Loucy (cell line): ENCODE measurements around the gene RNF103.
"Not testable (repeated sequence)": the region's sequence is repeated elsewhere in the genome, so short reads cannot be mapped to it uniquely, and the experiment has no call there.

Experiments used
- H2AFZ ChIP-seq: fragments of 200-600 bp; sonication (generic); 2 replicates; pipeline ENCODE4 v1.6.0; 2016; ENCODE audit warnings: antibody characterized with exemption, mild to moderate bottlenecking, low read length, moderate library complexity
- H3F3A ChIP-seq: fragments of 200-600 bp; 2 replicates; pipeline ENCODE4 v1.6.0; 2016; ENCODE audit warnings: antibody characterized with exemption, low read depth, mild to moderate bottlenecking
- H3K27me3 ChIP-seq: fragments of 200-600 bp; sonication (generic); 2 replicates; pipeline ENCODE4 v1.6.1; 2014; ENCODE audit warnings: low read length, mild to moderate bottlenecking; ENCODE audit not compliant: insufficient read depth, poor library complexity, severe bottlenecking
- H3K36me3 ChIP-seq: fragments of 200-600 bp; sonication (generic); 2 replicates; pipeline ENCODE4 v1.6.1; 2016; ENCODE audit warnings: low read length; ENCODE audit not compliant: insufficient read depth
- H3K4me1 ChIP-seq: fragments of 200-600 bp; sonication (generic); 2 replicates; pipeline ENCODE4 v1.5.1; 2014; ENCODE audit warnings: low read length, mild to moderate bottlenecking; ENCODE audit not compliant: insufficient read depth, poor library complexity, severe bottlenecking
- H3K4me2 ChIP-seq: fragments of 200-600 bp; sonication (generic); 2 replicates; pipeline ENCODE4 v1.6.0; 2014; ENCODE audit warnings: antibody characterized with exemption, low read length, low read depth, mild to moderate bottlenecking; ENCODE audit not compliant: poor library complexity, severe bottlenecking
- H3K4me3 ChIP-seq: fragments of 200-600 bp; sonication (generic); 2 replicates; pipeline ENCODE4 v1.5.1; 2014; ENCODE audit warnings: low read length, mild to moderate bottlenecking, mixed read lengths; ENCODE audit not compliant: poor library complexity, severe bottlenecking
- H3K79me2 ChIP-seq: fragments of 200-600 bp; sonication (generic); 2 replicates; pipeline ENCODE4 v1.6.1; 2014; ENCODE audit warnings: low read length; ENCODE audit not compliant: insufficient read depth
- H3K9ac ChIP-seq: fragments of 200-600 bp; sonication (generic); 2 replicates; pipeline ENCODE4 v1.6.0; 2014; ENCODE audit warnings: mild to moderate bottlenecking, low read depth, low read length, moderate library complexity; ENCODE audit not compliant: poor library complexity, severe bottlenecking
- H3K9me2 ChIP-seq: fragments of 200-600 bp; sonication (generic); replicated peaks from 2 replicates; pipeline ENCODE4 v1.6.1; 2016; ENCODE audit warnings: low read depth, low read length, mixed read lengths
- H3K9me3 ChIP-seq: fragments of 200-600 bp; sonication (generic); 2 replicates; pipeline ENCODE4 v1.6.1; 2014; ENCODE audit warnings: mild to moderate bottlenecking, antibody characterized with exemption, low read length, low read depth; ENCODE audit not compliant: insufficient read depth
- H4K20me1 ChIP-seq: fragments of 200-600 bp; sonication (generic); 2 replicates; pipeline ENCODE4 v1.6.0; 2014; ENCODE audit warnings: antibody characterized with exemption, low read length, mild to moderate bottlenecking; ENCODE audit not compliant: insufficient read depth, poor library complexity, severe bottlenecking
- EZH2phosphoT487 ChIP-seq: fragments of 200-600 bp; IDR thresholded peaks from 2 replicates; pipeline ENCODE4 v1.6.1; 2018; ENCODE audit warnings: antibody characterized with exemption, mild to moderate bottlenecking, moderate library complexity, borderline replicate concordance
- TF ChIP-seq, protein P1 (sequence below): fragments of 200-600 bp; sonication (generic); conservative IDR thresholded peaks from 2 replicates; pipeline ENCODE4 v1.5.1; 2014; ENCODE audit warnings: mild to moderate bottlenecking, antibody characterized with exemption, low read length

The RNF103 gene

DNA sequence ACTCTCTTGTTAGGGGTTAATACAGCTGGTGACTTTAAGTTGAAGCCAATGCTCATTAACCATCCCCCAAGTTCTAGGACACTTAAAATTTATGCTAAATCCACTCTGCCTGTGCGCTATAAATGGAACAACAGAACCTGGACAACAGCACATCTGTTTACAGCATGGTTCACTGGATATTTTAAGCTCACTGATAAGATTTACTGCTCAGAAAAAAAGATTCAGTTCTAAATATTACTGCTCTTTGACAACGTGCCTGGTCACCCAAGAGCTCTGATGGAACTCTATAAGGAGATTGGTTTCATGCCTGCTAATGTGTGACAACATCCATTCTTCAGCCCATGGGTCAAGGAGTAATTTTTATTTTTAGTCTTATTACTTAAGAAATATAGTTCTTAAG, 27.5 kb downstream of the RNF103 start:
- Histone ChIP-seq H3K9ac (no peak overlapping the region), H3K4me1 (no peaks in the 10 kb centered on the region), H3K9me2 (no peaks in the 10 kb centered on the region), H3F3A (no peaks in the 10 kb centered on the region), H3K4me2 (no peak overlapping the region), H3K36me3 (no peaks in the 10 kb centered on the region), H3K27me3 (no peaks in the 10 kb centered on the region), H4K20me1 (no peaks in the 10 kb centered on the region), H2AFZ (no peak overlapping the region), H3K9me3 (no peaks in the 10 kb centered on the region), H3K79me2 (no peaks in the 10 kb centered on the region), H3K4me3 (no peak overlapping the region)
- TF ChIP-seq, protein P1, sequence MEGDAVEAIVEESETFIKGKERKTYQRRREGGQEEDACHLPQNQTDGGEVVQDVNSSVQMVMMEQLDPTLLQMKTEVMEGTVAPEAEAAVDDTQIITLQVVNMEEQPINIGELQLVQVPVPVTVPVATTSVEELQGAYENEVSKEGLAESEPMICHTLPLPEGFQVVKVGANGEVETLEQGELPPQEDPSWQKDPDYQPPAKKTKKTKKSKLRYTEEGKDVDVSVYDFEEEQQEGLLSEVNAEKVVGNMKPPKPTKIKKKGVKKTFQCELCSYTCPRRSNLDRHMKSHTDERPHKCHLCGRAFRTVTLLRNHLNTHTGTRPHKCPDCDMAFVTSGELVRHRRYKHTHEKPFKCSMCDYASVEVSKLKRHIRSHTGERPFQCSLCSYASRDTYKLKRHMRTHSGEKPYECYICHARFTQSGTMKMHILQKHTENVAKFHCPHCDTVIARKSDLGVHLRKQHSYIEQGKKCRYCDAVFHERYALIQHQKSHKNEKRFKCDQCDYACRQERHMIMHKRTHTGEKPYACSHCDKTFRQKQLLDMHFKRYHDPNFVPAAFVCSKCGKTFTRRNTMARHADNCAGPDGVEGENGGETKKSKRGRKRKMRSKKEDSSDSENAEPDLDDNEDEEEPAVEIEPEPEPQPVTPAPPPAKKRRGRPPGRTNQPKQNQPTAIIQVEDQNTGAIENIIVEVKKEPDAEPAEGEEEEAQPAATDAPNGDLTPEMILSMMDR, result no peak
- no peak for TF ChIP-seq EZH2phosphoT487

DNA sequence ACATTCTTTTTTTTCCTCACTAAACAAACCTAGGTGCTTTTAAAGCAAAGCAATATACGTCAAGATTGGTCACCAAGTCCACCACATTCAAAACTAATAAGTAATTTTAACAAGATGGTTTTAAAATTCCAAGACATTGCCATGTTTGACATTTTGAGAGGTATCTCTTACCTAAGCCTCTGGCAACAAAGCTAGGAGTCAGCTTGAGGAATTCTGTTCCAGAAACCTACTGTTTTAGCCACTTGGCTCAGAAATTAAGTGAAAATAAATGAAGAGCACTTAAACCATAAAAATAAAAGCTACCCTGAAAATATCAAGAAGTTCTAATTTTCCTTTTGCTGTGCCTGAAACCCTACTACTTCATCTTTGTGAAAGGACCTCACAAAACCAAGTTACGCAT, 30.4 kb downstream of the RNF103 start:
- Histone ChIP-seq H3K36me3 (no peaks in the 10 kb centered on the region), H3K4me2 (no peak overlapping the region), H3K9me2 (no peaks in the 10 kb centered on the region), H3K4me3 (no peak overlapping the region), H3F3A (no peaks in the 10 kb centered on the region), H3K27me3 (no peaks in the 10 kb centered on the region), H3K9me3 (no peaks in the 10 kb centered on the region), H2AFZ (no peak overlapping the region), H3K4me1 (no peaks in the 10 kb centered on the region), H4K20me1 (no peaks in the 10 kb centered on the region), H3K79me2 (no peaks in the 10 kb centered on the region), H3K9ac (no peak overlapping the region)
- no peak for TF ChIP-seq EZH2phosphoT487
- TF ChIP-seq, protein P1, result no peak

DNA sequence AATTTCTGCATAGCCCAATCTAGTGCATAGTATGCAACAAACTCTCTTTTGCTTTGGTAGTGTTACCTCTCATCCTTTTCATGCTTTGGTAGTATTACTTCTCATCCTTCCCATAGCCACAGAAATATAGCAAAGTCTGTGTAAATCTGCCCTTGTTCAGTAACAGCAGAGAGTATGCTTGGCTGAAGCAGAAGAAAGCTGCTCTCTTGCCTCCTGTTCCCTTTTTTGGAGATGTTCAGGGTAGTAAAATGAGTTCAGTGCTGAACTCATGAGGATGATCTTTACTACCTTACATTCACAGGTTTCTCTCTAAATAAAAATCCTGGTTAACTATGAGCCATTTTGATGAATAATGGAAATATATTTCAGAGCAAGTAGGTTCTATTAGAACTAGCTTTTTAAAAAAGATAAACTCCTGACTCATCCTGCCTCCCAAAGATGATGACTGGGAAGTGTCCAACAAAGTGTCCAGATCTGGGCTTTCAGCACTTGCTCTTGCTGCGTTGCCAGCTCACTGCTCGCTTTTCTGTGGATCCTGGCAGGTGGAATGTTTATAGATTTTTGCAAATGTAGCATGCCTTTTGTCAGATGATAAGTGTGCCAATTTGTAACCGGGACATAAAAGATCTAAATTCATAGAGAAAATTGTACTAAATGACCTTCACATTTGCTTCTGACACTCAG, 31.0 kb downstream of the RNF103 start:
- no peaks in the 10 kb centered on the region for H3F3A ChIP-seq
- H3K4me1 ChIP-seq, result no peaks in the 10 kb centered on the region
- no peak overlapping the region for H3K4me2 ChIP-seq
- no peak overlapping the region for H2AFZ ChIP-seq
- H4K20me1 ChIP-seq, result no peaks in the 10 kb centered on the region
- no peaks in the 10 kb centered on the region for H3K9me2 ChIP-seq
- H3K79me2 ChIP-seq, result no peaks in the 10 kb centered on the region
- no peak overlapping the region for H3K4me3 ChIP-seq
- no peaks in the 10 kb centered on the region for H3K36me3 ChIP-seq
- no peaks in the 10 kb centered on the region for H3K27me3 ChIP-seq
- no peaks in the 10 kb centered on the region for H3K9me3 ChIP-seq
- TF ChIP-seq, protein P1, result no peak
- TF ChIP-seq EZH2phosphoT487, result no peak
- H3K9ac ChIP-seq, result no peak overlapping the region

DNA sequence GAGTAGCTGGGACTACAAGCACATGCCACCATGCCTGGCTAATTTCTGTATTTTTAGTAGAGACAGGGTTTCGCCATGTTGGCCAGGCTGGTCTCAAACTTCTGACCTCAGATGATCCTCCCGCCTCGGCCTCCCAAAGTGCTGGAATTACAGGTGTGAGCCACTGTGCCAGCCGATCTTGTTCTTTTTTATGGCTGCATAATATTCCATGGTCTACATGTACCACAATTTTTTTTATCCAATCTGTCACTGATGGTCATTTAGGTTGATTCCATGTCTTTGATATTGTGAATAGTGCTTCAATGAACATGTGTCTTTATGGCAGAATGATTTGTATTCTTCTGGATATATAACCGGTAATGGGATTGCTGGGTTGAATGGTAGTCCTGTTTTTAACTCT, 34.0 kb downstream of the RNF103 start:
- not testable (repeated sequence) for H3K4me2 ChIP-seq, H3K4me3 ChIP-seq, H2AFZ ChIP-seq, H3F3A ChIP-seq, H4K20me1 ChIP-seq, H3K9ac ChIP-seq, H3K79me2 ChIP-seq, H3K9me2 ChIP-seq, H3K9me3 ChIP-seq, H3K36me3 ChIP-seq, H3K27me3 ChIP-seq, H3K4me1 ChIP-seq
